Activated naive CD4-positive, alpha-beta T cell treated with anti-CD3 and anti-CD28 coated beads, Interleukin-2, amount 50 U/mL, for 24 hours (primary cell): ENCODE measurements around the gene MYRFL.

Source experiments
- H3K27ac Mint-ChIP-seq: one replicate; pipeline ENCODE4 v1.8.0; 2021; ENCODE audit warnings: mild to moderate bottlenecking, mixed read lengths
- H3K27me3 Mint-ChIP-seq: one replicate; pipeline ENCODE4 v1.8.0; 2021; ENCODE audit warnings: mixed read lengths
- H3K36me3 Mint-ChIP-seq: one replicate; pipeline ENCODE4 v1.8.0; 2021; ENCODE audit warnings: mixed read lengths
- H3K4me1 Mint-ChIP-seq: one replicate; pipeline ENCODE4 v1.8.0; 2021; ENCODE audit warnings: mixed read lengths
- H3K4me3 Mint-ChIP-seq: one replicate; pipeline ENCODE4 v1.8.0; 2021; ENCODE audit warnings: mild to moderate bottlenecking, mixed read lengths
- H3K9me3 Mint-ChIP-seq: one replicate; pipeline ENCODE4 v1.8.0; 2021; ENCODE audit warnings: mixed read lengths

The MYRFL gene

GRCh38 chr12:69874606-69875005, 49.6 kb downstream of the MYRFL start:
- no peak overlapping the region for H3K27ac Mint-ChIP-seq
- H3K27me3 Mint-ChIP-seq = peaks cover 17% of the 10 kb centered on the region
- no peak overlapping the region for H3K4me3 Mint-ChIP-seq
- H3K9me3 Mint-ChIP-seq = no peaks in the 10 kb centered on the region
- peaks cover 4% of the 10 kb centered on the region for H3K4me1 Mint-ChIP-seq
- no peaks in the 10 kb centered on the region for H3K36me3 Mint-ChIP-seq

GRCh38 chr12:69875416-69875935, 50.4 kb downstream of the MYRFL start:
- Mint-ChIP-seq H3K4me3 (no peak overlapping the region), H3K27me3 (peaks cover 16% of the 10 kb centered on the region), H3K9me3 (no peaks in the 10 kb centered on the region), H3K27ac (no peak overlapping the region), H3K36me3 (no peaks in the 10 kb centered on the region), H3K4me1 (peaks cover 4% of the 10 kb centered on the region)

GRCh38 chr12:69879007-69879960, 54.3 kb downstream of the MYRFL start:
- Mint-ChIP-seq H3K27me3 (peaks cover 15% of the 10 kb centered on the region), H3K27ac (no peak overlapping the region), H3K4me3 (no peak overlapping the region), H3K36me3 (no peaks in the 10 kb centered on the region), H3K4me1 (peaks cover 4% of the 10 kb centered on the region), H3K9me3 (no peaks in the 10 kb centered on the region)

- Mint-ChIP-seq H3K4me3 (no peak overlapping the region), H3K9me3 (no peaks in the 10 kb centered on the region), H3K36me3 (no peaks in the 10 kb centered on the region), H3K4me1 (peaks cover 4% of the 10 kb centered on the region), H3K27ac (no peak overlapping the region), H3K27me3 (peaks cover 15% of the 10 kb centered on the region)
Observed at GRCh38 chr12:69880571-69880970, 55.5 kb downstream of the MYRFL start.

- peaks cover 15% of the 10 kb centered on the region for H3K27me3 Mint-ChIP-seq
- no peak overlapping the region for H3K4me3 Mint-ChIP-seq
- peaks cover 4% of the 10 kb centered on the region for H3K4me1 Mint-ChIP-seq
- H3K9me3 Mint-ChIP-seq = no peaks in the 10 kb centered on the region
- H3K27ac Mint-ChIP-seq = no peak overlapping the region
- H3K36me3 Mint-ChIP-seq = no peaks in the 10 kb centered on the region
Observed at GRCh38 chr12:69881771-69882170, 56.7 kb downstream of the MYRFL start.

- no peaks in the 10 kb centered on the region for H3K36me3 Mint-ChIP-seq
- no peak overlapping the region for H3K27ac Mint-ChIP-seq
- H3K9me3 Mint-ChIP-seq = no peaks in the 10 kb centered on the region
- H3K4me1 Mint-ChIP-seq = peaks cover under 1% of the 10 kb centered on the region
- H3K4me3 Mint-ChIP-seq = no peak overlapping the region
- peaks cover 4% of the 10 kb centered on the region for H3K27me3 Mint-ChIP-seq
Observed at GRCh38 chr12:69884386-69884785, 59.4 kb downstream of the MYRFL start.

GRCh38 chr12:69885658-69886057, 60.6 kb downstream of the MYRFL start:
- Mint-ChIP-seq H3K4me3 (no peak overlapping the region), H3K27me3 (peaks cover 4% of the 10 kb centered on the region), H3K9me3 (no peaks in the 10 kb centered on the region), H3K27ac (no peak overlapping the region), H3K36me3 (no peaks in the 10 kb centered on the region), H3K4me1 (no peaks in the 10 kb centered on the region)

GRCh38 chr12:69886109-69886508, 61.1 kb downstream of the MYRFL start:
- H3K9me3 Mint-ChIP-seq = no peaks in the 10 kb centered on the region
- no peaks in the 10 kb centered on the region for H3K4me1 Mint-ChIP-seq

GRCh38 chr12:69886715-69887114, 61.7 kb downstream of the MYRFL start:
- no peak overlapping the region for H3K4me3 Mint-ChIP-seq
- no peaks in the 10 kb centered on the region for H3K9me3 Mint-ChIP-seq
- H3K4me1 Mint-ChIP-seq = no peaks in the 10 kb centered on the region
- no peaks in the 10 kb centered on the region for H3K36me3 Mint-ChIP-seq
- H3K27me3 Mint-ChIP-seq = peaks cover 1% of the 10 kb centered on the region
- no peak overlapping the region for H3K27ac Mint-ChIP-seq

More at GRCh38 chr12:69886109-69886508, 61.1 kb downstream of the MYRFL start:
- H3K4me3 Mint-ChIP-seq = no peak overlapping the region
- peaks cover 4% of the 10 kb centered on the region for H3K27me3 Mint-ChIP-seq
- no peaks in the 10 kb centered on the region for H3K36me3 Mint-ChIP-seq
- H3K27ac Mint-ChIP-seq = no peak overlapping the region

GRCh38 chr12:69888901-69889300, 63.9 kb downstream of the MYRFL start:
- H3K9me3 Mint-ChIP-seq = no peaks in the 10 kb centered on the region
- H3K36me3 Mint-ChIP-seq = no peaks in the 10 kb centered on the region

GRCh38 chr12:69894800-69895383, 69.9 kb downstream of the MYRFL start:
- Mint-ChIP-seq H3K4me3 (no peak overlapping the region), H3K27ac (no peak overlapping the region), H3K36me3 (no peaks in the 10 kb centered on the region), H3K4me1 (no peaks in the 10 kb centered on the region), H3K27me3 (peaks cover 1% of the 10 kb centered on the region), H3K9me3 (no peaks in the 10 kb centered on the region)

More at GRCh38 chr12:69888901-69889300, 63.9 kb downstream of the MYRFL start:
- Mint-ChIP-seq H3K4me1 (no peaks in the 10 kb centered on the region), H3K27me3 (peaks cover 1% of the 10 kb centered on the region), H3K4me3 (no peak overlapping the region), H3K27ac (no peak overlapping the region)

- Mint-ChIP-seq H3K4me1 (no peaks in the 10 kb centered on the region), H3K9me3 (no peaks in the 10 kb centered on the region), H3K36me3 (no peaks in the 10 kb centered on the region), H3K27me3 (peaks cover 1% of the 10 kb centered on the region), H3K4me3 (no peak overlapping the region), H3K27ac (no peak overlapping the region)
Observed at GRCh38 chr12:69896653-69897381, 71.8 kb downstream of the MYRFL start.

GRCh38 chr12:69897744-69898143, 72.7 kb downstream of the MYRFL start:
- Mint-ChIP-seq H3K36me3 (no peaks in the 10 kb centered on the region), H3K9me3 (no peaks in the 10 kb centered on the region)

GRCh38 chr12:69898236-69898635, 73.2 kb downstream of the MYRFL start:
- Mint-ChIP-seq H3K4me1 (no peaks in the 10 kb centered on the region), H3K4me3 (no peak overlapping the region), H3K9me3 (no peaks in the 10 kb centered on the region), H3K27ac (no peak overlapping the region), H3K36me3 (no peaks in the 10 kb centered on the region), H3K27me3 (peaks cover 1% of the 10 kb centered on the region)

More at GRCh38 chr12:69897744-69898143, 72.7 kb downstream of the MYRFL start:
- H3K27me3 Mint-ChIP-seq = peaks cover 1% of the 10 kb centered on the region
- H3K4me3 Mint-ChIP-seq = no peak overlapping the region
- H3K27ac Mint-ChIP-seq = no peak overlapping the region
- no peaks in the 10 kb centered on the region for H3K4me1 Mint-ChIP-seq

- Mint-ChIP-seq H3K36me3 (no peaks in the 10 kb centered on the region), H3K4me3 (no peak overlapping the region), H3K4me1 (no peaks in the 10 kb centered on the region), H3K9me3 (no peaks in the 10 kb centered on the region), H3K27me3 (peaks cover 1% of the 10 kb centered on the region), H3K27ac (no peak overlapping the region)
Observed at GRCh38 chr12:69900720-69901131, 75.7 kb downstream of the MYRFL start.
